GM13977 (cell line): ENCODE results near the gene MTPN.

Experiments
- DNase-seq: peaks from one replicate; pipeline ENCODE4 v3.0.0; 2012; ENCODE audit warnings: low spot score
- in situ Hi-C: fragments of 300-500 bp; cut with MboI; formaldehyde crosslinking; loops from one replicate; pipeline ENCODE4 v1.12.0; 2022; ENCODE audit warnings: low sequenced_read_pairs, low pct_unique_long_range_greater_than_20kb, mixed read lengths, inconsistent platforms; ENCODE audit not compliant: unreplicated experiment
- TF ChIP-seq, protein P1 (sequence below): IDR thresholded peaks from 2 replicates; pipeline ENCODE4 v1.5.1; 2012; ENCODE audit warnings: mild to moderate bottlenecking, control low read depth; ENCODE audit not compliant: insufficient read depth; ENCODE audit errors: extremely low read depth, missing control alignments

MTPN gene

DNA sequence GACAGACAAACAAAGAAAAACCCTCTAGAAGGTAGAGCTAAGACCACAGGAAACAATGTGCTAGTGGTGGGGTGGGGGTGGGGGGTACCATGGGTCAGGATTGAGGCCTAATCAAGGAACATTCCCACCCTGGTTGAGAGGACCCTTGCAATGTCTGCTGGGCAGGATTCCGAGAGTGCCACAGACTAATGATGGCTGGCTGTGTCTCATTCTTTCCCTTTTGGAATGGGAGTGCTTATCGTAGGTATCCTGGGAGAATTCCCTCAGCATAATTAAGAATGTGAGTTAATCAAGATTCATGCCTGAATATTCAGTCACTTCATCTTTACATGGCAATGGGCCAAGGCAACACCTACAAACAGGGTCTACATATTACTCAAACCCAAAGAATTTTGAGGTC lies 14.7 kb upstream of the MTPN start:
- in situ Hi-C loops: no loop called here
- TF ChIP-seq, protein P1, sequence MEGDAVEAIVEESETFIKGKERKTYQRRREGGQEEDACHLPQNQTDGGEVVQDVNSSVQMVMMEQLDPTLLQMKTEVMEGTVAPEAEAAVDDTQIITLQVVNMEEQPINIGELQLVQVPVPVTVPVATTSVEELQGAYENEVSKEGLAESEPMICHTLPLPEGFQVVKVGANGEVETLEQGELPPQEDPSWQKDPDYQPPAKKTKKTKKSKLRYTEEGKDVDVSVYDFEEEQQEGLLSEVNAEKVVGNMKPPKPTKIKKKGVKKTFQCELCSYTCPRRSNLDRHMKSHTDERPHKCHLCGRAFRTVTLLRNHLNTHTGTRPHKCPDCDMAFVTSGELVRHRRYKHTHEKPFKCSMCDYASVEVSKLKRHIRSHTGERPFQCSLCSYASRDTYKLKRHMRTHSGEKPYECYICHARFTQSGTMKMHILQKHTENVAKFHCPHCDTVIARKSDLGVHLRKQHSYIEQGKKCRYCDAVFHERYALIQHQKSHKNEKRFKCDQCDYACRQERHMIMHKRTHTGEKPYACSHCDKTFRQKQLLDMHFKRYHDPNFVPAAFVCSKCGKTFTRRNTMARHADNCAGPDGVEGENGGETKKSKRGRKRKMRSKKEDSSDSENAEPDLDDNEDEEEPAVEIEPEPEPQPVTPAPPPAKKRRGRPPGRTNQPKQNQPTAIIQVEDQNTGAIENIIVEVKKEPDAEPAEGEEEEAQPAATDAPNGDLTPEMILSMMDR: no peak
- no peak for DNase-seq

GRCh38 chr7:135991322-135991721 lies 14.2 kb upstream of the MTPN start:
- TF ChIP-seq, protein P1: no peak
- in situ Hi-C loops: no loop called here
- no peak for DNase-seq

DNA sequence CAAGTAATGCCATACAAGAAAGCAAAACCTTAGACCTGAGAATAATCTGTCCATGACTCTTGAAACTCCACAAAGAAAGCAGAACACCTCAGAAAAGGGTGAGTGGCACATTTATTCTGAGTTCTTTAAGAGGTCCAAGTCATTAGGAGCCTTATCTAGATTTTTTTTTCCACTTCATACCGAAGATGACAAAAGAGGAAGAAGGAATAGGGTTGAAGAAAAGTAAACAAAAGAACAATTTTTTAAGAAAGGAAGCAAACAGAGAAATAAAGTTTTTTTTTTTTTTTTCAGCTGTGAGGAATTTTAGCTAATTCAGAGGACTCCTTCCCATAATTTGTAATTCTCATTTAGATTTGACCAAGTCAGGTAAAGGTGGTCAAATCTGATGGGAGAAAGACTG lies 13.1 kb upstream of the MTPN start:
- in situ Hi-C loops: no loop called here
- no peak for DNase-seq
- TF ChIP-seq, protein P1: no peak

GRCh38 chr7:135981958-135982646 lies 4.9 kb upstream of the MTPN start:
- DNase-seq: no peak
- TF ChIP-seq, protein P1: no peak
- in situ Hi-C loops: no loop called here

GRCh38 chr7:135980665-135981180 lies 3.6 kb upstream of the MTPN start:
- TF ChIP-seq, protein P1: no peak
- peak; percentile 43 for DNase-seq
- in situ Hi-C loops: no loop called here

GRCh38 chr7:135980012-135980551 lies 2.9 kb upstream of the MTPN start:
- DNase-seq: peak; percentile 24
- in situ Hi-C loops: no loop called here
- TF ChIP-seq, protein P1: no peak
